ENCODE measurements around the gene ZNF648.
A peak's percentile ranks its signal among the peaks of the same experiment; 100 is the strongest.

The ZNF648 gene

DNA sequence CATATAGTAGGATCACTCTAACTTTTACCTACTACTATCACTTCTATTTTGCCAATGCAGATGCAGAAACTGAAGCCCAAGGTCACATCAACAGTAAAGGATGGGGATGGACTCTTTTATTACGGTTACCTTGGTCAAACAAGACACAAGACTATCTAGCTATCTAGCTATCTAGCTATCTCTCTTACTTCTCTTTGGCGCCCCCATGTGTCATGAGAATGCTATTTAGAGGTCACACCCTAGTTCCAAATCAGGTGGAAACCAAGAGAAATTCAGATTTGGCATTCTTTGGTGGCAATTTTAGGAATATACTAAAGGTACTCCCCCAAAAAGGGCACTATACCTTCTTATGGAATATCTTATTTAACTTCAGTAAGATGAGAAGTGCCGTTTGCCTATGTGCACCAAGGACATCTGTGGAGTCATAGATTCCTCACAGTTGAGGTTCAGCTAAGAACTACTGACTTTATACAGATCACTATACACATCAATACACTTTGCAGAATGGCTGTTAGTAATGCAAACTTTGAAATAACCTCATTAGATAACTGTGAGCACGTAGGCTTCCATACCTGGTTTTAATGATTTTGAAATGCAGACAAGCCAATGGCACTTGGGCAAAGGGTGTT, 6.7 kb downstream of the ZNF648 start:
- Histone ChIP-seq H3K4me3 (ENCODE audit: low read depth in 1 of 2, low read length in 2 of 2) (no peak overlapping the region), H3K4me1 (ENCODE audit: insufficient read depth, low read length) (no peaks in the 10 kb centered on the region), H3K4me2 (ENCODE audit: insufficient read depth, low read length) (no peak overlapping the region), H3K27ac (ENCODE audit: low read length) (no peak overlapping the region), H3K79me2 (ENCODE audit: insufficient read depth, low read length) (no peaks in the 10 kb centered on the region), H3K9me3 (ENCODE audit: insufficient read depth, low read length, severe bottlenecking) (no peaks in the 10 kb centered on the region), H3K36me3 (ENCODE audit: insufficient read depth, low read length) (no peaks in the 10 kb centered on the region), H3K27me3 (ENCODE audit: insufficient read depth, low read length, poor library complexity) (no peaks in the 10 kb centered on the region), H2AFZ (ENCODE audit: low read depth, low read length) (no peak overlapping the region), H4K20me1 (ENCODE audit: insufficient read depth, low read length) (no peaks in the 10 kb centered on the region), H3K9ac (ENCODE audit: low read depth, low read length) (no peak overlapping the region)
- TF ChIP-seq, protein P1, sequence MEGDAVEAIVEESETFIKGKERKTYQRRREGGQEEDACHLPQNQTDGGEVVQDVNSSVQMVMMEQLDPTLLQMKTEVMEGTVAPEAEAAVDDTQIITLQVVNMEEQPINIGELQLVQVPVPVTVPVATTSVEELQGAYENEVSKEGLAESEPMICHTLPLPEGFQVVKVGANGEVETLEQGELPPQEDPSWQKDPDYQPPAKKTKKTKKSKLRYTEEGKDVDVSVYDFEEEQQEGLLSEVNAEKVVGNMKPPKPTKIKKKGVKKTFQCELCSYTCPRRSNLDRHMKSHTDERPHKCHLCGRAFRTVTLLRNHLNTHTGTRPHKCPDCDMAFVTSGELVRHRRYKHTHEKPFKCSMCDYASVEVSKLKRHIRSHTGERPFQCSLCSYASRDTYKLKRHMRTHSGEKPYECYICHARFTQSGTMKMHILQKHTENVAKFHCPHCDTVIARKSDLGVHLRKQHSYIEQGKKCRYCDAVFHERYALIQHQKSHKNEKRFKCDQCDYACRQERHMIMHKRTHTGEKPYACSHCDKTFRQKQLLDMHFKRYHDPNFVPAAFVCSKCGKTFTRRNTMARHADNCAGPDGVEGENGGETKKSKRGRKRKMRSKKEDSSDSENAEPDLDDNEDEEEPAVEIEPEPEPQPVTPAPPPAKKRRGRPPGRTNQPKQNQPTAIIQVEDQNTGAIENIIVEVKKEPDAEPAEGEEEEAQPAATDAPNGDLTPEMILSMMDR (IDR thresholded peaks at IDR 0.05; ENCODE audit: borderline replicate concordance, extremely low read depth, low read length, poor library complexity, severe bottlenecking) = peak; percentile 87
- TF ChIP-seq EZH2 (IDR thresholded peaks at IDR 0.05; ENCODE audit: borderline replicate concordance, low read depth, low read length, severe bottlenecking) = no peak
- ATAC-seq (ENCODE audit: insufficient read depth, low read depth) (peak; percentile 91), DNase-seq (peak; percentile 68)

DNA sequence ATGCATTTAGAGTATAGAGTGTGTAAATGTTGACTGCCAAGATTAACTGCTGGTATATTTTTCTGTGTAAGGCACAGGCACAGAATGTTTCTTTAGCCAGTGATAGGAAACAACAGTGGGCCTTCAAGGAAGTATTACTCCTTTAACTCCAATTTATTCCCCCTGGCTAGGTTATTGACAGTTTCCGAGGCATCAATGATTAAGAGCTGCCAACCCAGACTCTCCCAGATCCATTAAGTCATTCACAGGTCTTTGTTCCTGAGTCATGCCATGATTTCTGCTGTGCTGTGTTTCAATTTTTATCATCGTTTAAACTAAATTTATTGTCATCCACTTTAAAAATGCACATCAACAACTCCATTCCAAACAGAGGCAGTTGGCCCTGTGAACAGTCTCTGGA, 9.2 kb downstream of the ZNF648 start:
- DNase-seq = no peak
- ATAC-seq (ENCODE audit: insufficient read depth, low read depth) = no peak
- no peak overlapping the region for H3K4me2 ChIP-seq (ENCODE audit: insufficient read depth, low read length)
- H2AFZ ChIP-seq (ENCODE audit: low read depth, low read length) = no peak overlapping the region
- H3K9ac ChIP-seq (ENCODE audit: low read depth, low read length) = no peak overlapping the region
- H4K20me1 ChIP-seq (ENCODE audit: insufficient read depth, low read length) = no peaks in the 10 kb centered on the region
- H3K9me3 ChIP-seq (ENCODE audit: insufficient read depth, low read length, severe bottlenecking) = no peaks in the 10 kb centered on the region
- no peak for TF ChIP-seq EZH2 (IDR thresholded peaks at IDR 0.05; ENCODE audit: borderline replicate concordance, low read depth, low read length, severe bottlenecking)
- TF ChIP-seq, protein P1 (IDR thresholded peaks at IDR 0.05; ENCODE audit: borderline replicate concordance, extremely low read depth, low read length, poor library complexity, severe bottlenecking) = no peak
- peaks cover 5% of the 10 kb centered on the region for H3K4me1 ChIP-seq (ENCODE audit: insufficient read depth, low read length)
- no peak overlapping the region for H3K4me3 ChIP-seq (ENCODE audit: low read depth in 1 of 2, low read length in 2 of 2)
- no peak overlapping the region for H3K27ac ChIP-seq (ENCODE audit: low read length)
- H3K27me3 ChIP-seq (ENCODE audit: insufficient read depth, low read length, poor library complexity) = no peaks in the 10 kb centered on the region
- no peaks in the 10 kb centered on the region for H3K79me2 ChIP-seq (ENCODE audit: insufficient read depth, low read length)
- no peaks in the 10 kb centered on the region for H3K36me3 ChIP-seq (ENCODE audit: insufficient read depth, low read length)

DNA sequence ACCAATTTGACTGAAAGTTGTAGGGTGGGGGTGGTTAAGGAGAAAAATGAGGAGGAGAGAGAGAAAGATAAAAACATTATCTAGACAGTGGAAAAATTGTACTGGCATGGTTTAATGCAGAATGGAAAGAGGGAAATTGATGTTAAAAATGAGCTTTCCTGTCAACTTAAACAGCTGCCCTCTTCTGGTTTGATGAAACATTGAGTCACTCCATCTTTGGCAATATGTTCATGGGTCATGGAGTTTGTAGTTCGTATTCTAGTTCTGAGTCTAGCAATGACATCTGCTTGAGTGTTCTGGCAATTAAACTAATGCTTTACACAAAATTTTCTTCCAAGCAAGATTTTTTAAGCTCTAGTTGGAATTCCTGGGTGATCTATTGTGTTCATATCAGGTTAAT, 9.6 kb downstream of the ZNF648 start:
- no peak for TF ChIP-seq EZH2 (IDR thresholded peaks at IDR 0.05; ENCODE audit: borderline replicate concordance, low read depth, low read length, severe bottlenecking)
- TF ChIP-seq, protein P1 (IDR thresholded peaks at IDR 0.05; ENCODE audit: borderline replicate concordance, extremely low read depth, low read length, poor library complexity, severe bottlenecking) = peak; percentile 32
- ATAC-seq (ENCODE audit: insufficient read depth, low read depth) (no peak), DNase-seq (no peak)
- Histone ChIP-seq H3K4me2 (ENCODE audit: insufficient read depth, low read length) (no peak overlapping the region), H3K36me3 (ENCODE audit: insufficient read depth, low read length) (no peaks in the 10 kb centered on the region), H3K4me1 (ENCODE audit: insufficient read depth, low read length) (peaks cover 9% of the 10 kb centered on the region), H2AFZ (ENCODE audit: low read depth, low read length) (no peak overlapping the region), H4K20me1 (ENCODE audit: insufficient read depth, low read length) (no peaks in the 10 kb centered on the region), H3K79me2 (ENCODE audit: insufficient read depth, low read length) (no peaks in the 10 kb centered on the region), H3K9me3 (ENCODE audit: insufficient read depth, low read length, severe bottlenecking) (no peaks in the 10 kb centered on the region), H3K27ac (ENCODE audit: low read length) (no peak overlapping the region), H3K9ac (ENCODE audit: low read depth, low read length) (no peak overlapping the region), H3K4me3 (ENCODE audit: low read depth in 1 of 2, low read length in 2 of 2) (no peak overlapping the region), H3K27me3 (ENCODE audit: insufficient read depth, low read length, poor library complexity) (no peaks in the 10 kb centered on the region)
